H1 (cell line): Measurements from ENCODE around the gene TCTN3. TPM values are rescaled to one million over a fixed set of nuclear protein-coding genes. Genes with fewer than 3 reads are reported as not detected.

Source experiments
- BRCA1 ChIP-seq: IDR thresholded peaks from 2 replicates; pipeline ENCODE4 v1.6.1; 2012; ENCODE audit warnings: low read depth, low read length, improper control_type of control experiment
- CBX8 ChIP-seq: fragments of 300-800, 300-1000 bp; sonication (generic); IDR thresholded peaks from 2 replicates; pipeline ENCODE4 v1.7.1; 2016; ENCODE audit warnings: low read depth, low read length, borderline replicate concordance
- CHD1 ChIP-seq: IDR thresholded peaks from 2 replicates; pipeline ENCODE4 v1.6.1; 2012; ENCODE audit warnings: low read depth, low read length, improper control_type of control experiment
- CTCF ChIP-seq, 3 experiments: IDR thresholded peaks; 1 replicate in 2 of 3; 2 replicates in 1 of 3; pipeline versions ENCODE4 v1.5.1 to v1.6.1; 2011; ENCODE audit warnings: low read length in 3 of 3, mild to moderate bottlenecking in 3 of 3, inconsistent platforms in 2 of 3, low read depth in 1 of 3, moderate library complexity in 1 of 3; ENCODE audit not compliant: insufficient read depth in 1 of 3; ENCODE audit errors: control extremely low read depth in 1 of 3
- KDM1A ChIP-seq: fragments of 200-600, 300-600 bp; sonication (generic); IDR thresholded peaks from 2 replicates; pipeline ENCODE4 v1.7.1; 2016; ENCODE audit warnings: mild to moderate bottlenecking, low read length, borderline replicate concordance
- NRF1 ChIP-seq: IDR thresholded peaks from 2 replicates; pipeline ENCODE4 v1.6.1; 2011; ENCODE audit warnings: mild to moderate bottlenecking, low read depth, low read length, improper control_type of control experiment
- SRF ChIP-seq: IDR thresholded peaks from 2 replicates; pipeline ENCODE4 v1.6.1; 2011; ENCODE audit warnings: mild to moderate bottlenecking, low read depth, low read length, moderate library complexity
- polyA plus RNA-seq, 7 experiments: library from polyadenylated mRNA; depleted of rRNA in 3 of 7; stranded (reverse) in 5 of 7; unstranded in 2 of 7; fragments of >200 nt in 5 of 7; fragments of 200-250 nt in 2 of 7; gene quantifications; 1 replicate in 5 of 7; 2 replicates in 1 of 7; 4 replicates in 1 of 7; pipeline versions ENCODE4 v1.2.1 to v1.2.3, GENCODE V29; 2011 to 2013; ENCODE audit warnings: missing spikeins in 2 of 7, mixed read lengths in 2 of 7
- total RNA-seq: library from RNA; stranded (reverse); fragmentation: NEBNext Ultra II Directional; extraction: Animal tissue kit (Norgen Biotek cat#: 25700); gene quantifications from 2 replicates; pipeline ENCODE4 v1.2.1, GENCODE V29; 2021

TCTN3 gene
- total and polyA plus RNA-seq, 2 of the 8 experiments (the other 6 are each of a cell fraction or from before 2014, with no cell fraction given): 34.7 to 39.8 TPM

GRCh38 chr10:95742485-95742884 lies 48.8 kb upstream of the TCTN3 start (continued):
- TF ChIP-seq CTCF (IDR thresholded peaks at IDR 0.05; ENCODE audit: control extremely low read depth in 1 of 3, insufficient read depth in 1 of 3, low read depth in 1 of 3, low read length in 3 of 3) (no peak), CBX8 (no peak), KDM1A (no peak), BRCA1 (no peak), SRF (no peak), NRF1 (no peak), CHD1 (no peak)
- TF ChIP-seq, all 59 proteins: peak for 0
